ENCODE data around the gene HES7. TPM values are rescaled to one million over a fixed set of nuclear protein-coding genes. Genes with fewer than 3 reads are reported as not detected.

The HES7 gene
- total RNA-seq, 3 donors from 2014 or later (not counting 1 experiment from before 2014, with no cell fraction given): 0.50 to 0.77 (median 0.61) TPM

GRCh38 chr17:8159032-8159400, 35.1 kb upstream of the HES7 start:
- WGBS (ENCODE audit: insufficient coverage): 38% methylated on average over 2 of the region's 3 CpGs
- peaks cover 38 to 53% of the 10 kb centered on the region in 2 donors for H3K4me1 Mint-ChIP-seq
- peak overlapping the region; percentile 33 for H3K27ac ChIP-seq (ENCODE audit: low read length)
- peaks cover 85% of the 10 kb centered on the region for H3K4me1 ChIP-seq (ENCODE audit: control insufficient read depth, insufficient read depth, low read length)
- H3K9me3 Mint-ChIP-seq: no peaks in the 10 kb centered on the region
- no peak for ATAC-seq
- H3K9me3 ChIP-seq (ENCODE audit: control insufficient read depth, insufficient read depth, low read length): no peaks in the 10 kb centered on the region
- H3K27me3 ChIP-seq (ENCODE audit: control insufficient read depth, insufficient read depth, low read length): no peaks in the 10 kb centered on the region
- no peaks in the 10 kb centered on the region for H3K27me3 Mint-ChIP-seq (ENCODE audit: low read depth in 2 of 2)
- intact Hi-C loops (cut with micrococcal nuclease): loop anchor here (2.0 to 10.0 kb wide), 2 partner anchors 14 to 796 kb away; no protein-coding TSS in a partner anchor
- H3K36me3 ChIP-seq (ENCODE audit: control insufficient read depth, insufficient read depth, low read length): peaks cover 28% of the 10 kb centered on the region
- peak overlapping the region; percentile 67 for H3K4me3 Mint-ChIP-seq
- H3K4me3 ChIP-seq (ENCODE audit: low read length): no peak overlapping the region
- peak in 1 of 2 donors; percentile 31 for DNase-seq
- H3K36me3 Mint-ChIP-seq: no peaks in the 10 kb centered on the region
- H3K27ac Mint-ChIP-seq: no peak overlapping the region
- peak; percentile 12 for TF ChIP-seq CTCF (IDR thresholded peaks at IDR 0.05)

GRCh38 chr17:8158267-8159031, 34.5 kb upstream of the HES7 start:
- no peaks in the 10 kb centered on the region for H3K9me3 Mint-ChIP-seq
- H3K27me3 ChIP-seq (ENCODE audit: control insufficient read depth, insufficient read depth, low read length): no peaks in the 10 kb centered on the region
- no peak overlapping the region for H3K27ac Mint-ChIP-seq
- 53% methylated on average over 19 of the region's 20 CpGs for whole genome bisulfite sequencing (ENCODE audit: insufficient coverage)
- ATAC-seq (peak; percentile 14 to 43 (median 28)), DNase-seq (peak; percentile 87 to 92)
- no peaks in the 10 kb centered on the region for H3K36me3 Mint-ChIP-seq
- intact Hi-C loops (cut with micrococcal nuclease): loop anchor here (1.0 to 10.0 kb wide), 4 partner anchors 14 to 796 kb away; no protein-coding TSS in a partner anchor
- no peak overlapping the region for H3K4me3 ChIP-seq (ENCODE audit: low read length)
- no peaks in the 10 kb centered on the region for H3K9me3 ChIP-seq (ENCODE audit: control insufficient read depth, insufficient read depth, low read length)
- peak overlapping the region; percentile 80 for H3K27ac ChIP-seq (ENCODE audit: low read length)
- peak overlapping the region; percentile 67 for H3K4me3 Mint-ChIP-seq
- TF ChIP-seq CTCF (IDR thresholded peaks at IDR 0.05): peak; percentile 92
- H3K4me1 Mint-ChIP-seq: peaks cover 38 to 47% of the 10 kb centered on the region in 2 donors
- peaks cover 28% of the 10 kb centered on the region for H3K36me3 ChIP-seq (ENCODE audit: control insufficient read depth, insufficient read depth, low read length)
- no peaks in the 10 kb centered on the region for H3K27me3 Mint-ChIP-seq (ENCODE audit: low read depth in 2 of 2)
- peaks cover 85% of the 10 kb centered on the region for H3K4me1 ChIP-seq (ENCODE audit: control insufficient read depth, insufficient read depth, low read length)

- DNase-seq (peak; percentile 100), ATAC-seq (peak; percentile 65 to 92 (median 76))
- no peaks in the 10 kb centered on the region for H3K36me3 Mint-ChIP-seq
- H3K9me3 Mint-ChIP-seq: no peaks in the 10 kb centered on the region
- Histone ChIP-seq H3K36me3 (ENCODE audit: control insufficient read depth, insufficient read depth, low read length) (peaks cover 24% of the 10 kb centered on the region), H3K9me3 (ENCODE audit: control insufficient read depth, insufficient read depth, low read length) (no peaks in the 10 kb centered on the region), H3K27me3 (ENCODE audit: control insufficient read depth, insufficient read depth, low read length) (no peaks in the 10 kb centered on the region), H3K4me1 (ENCODE audit: control insufficient read depth, insufficient read depth, low read length) (peaks cover 90% of the 10 kb centered on the region), H3K4me3 (ENCODE audit: low read length) (peak overlapping the region; percentile 47), H3K27ac (ENCODE audit: low read length) (peak overlapping the region; percentile 100)
- under 1% methylated on average over 59 of the region's 59 CpGs for WGBS (ENCODE audit: insufficient coverage)
- no peaks in the 10 kb centered on the region for H3K27me3 Mint-ChIP-seq (ENCODE audit: low read depth in 2 of 2)
- peaks cover 33 to 54% of the 10 kb centered on the region in 2 donors for H3K4me1 Mint-ChIP-seq
- intact Hi-C loops (cut with micrococcal nuclease): loop anchor here (1.0 to 10.0 kb wide), 4 partner anchors 17 to 798 kb away; partner anchors contain the start of genes CTC1 and PFAS
- no peak for TF ChIP-seq CTCF (IDR thresholded peaks at IDR 0.05)
- H3K27ac Mint-ChIP-seq: no peak overlapping the region
- no peak overlapping the region for H3K4me3 Mint-ChIP-seq
Observed at GRCh38 chr17:8156246-8156992, 32.5 kb upstream of the HES7 start.
